Skeletal muscle cell (primary cell): Measurements from ENCODE around the gene IFIT1B.
A peak's percentile ranks its signal among the peaks of the same experiment; 100 is the strongest.
"Not testable (repeated sequence)": the region's sequence is repeated elsewhere in the genome, so short reads cannot be mapped to it uniquely, and the experiment has no call there.

Source experiments
- DNase-seq: peaks from one replicate; pipeline ENCODE4 v3.0.0-alpha.2; 2010; ENCODE audit warnings: low read depth
- H3K4me3 ChIP-seq: 2 replicates; pipeline ENCODE4 v1.5.1; 2011; ENCODE audit warnings: low read depth, mild to moderate bottlenecking, control low read depth, low read length, moderate library complexity

Gene IFIT1B, protein sequence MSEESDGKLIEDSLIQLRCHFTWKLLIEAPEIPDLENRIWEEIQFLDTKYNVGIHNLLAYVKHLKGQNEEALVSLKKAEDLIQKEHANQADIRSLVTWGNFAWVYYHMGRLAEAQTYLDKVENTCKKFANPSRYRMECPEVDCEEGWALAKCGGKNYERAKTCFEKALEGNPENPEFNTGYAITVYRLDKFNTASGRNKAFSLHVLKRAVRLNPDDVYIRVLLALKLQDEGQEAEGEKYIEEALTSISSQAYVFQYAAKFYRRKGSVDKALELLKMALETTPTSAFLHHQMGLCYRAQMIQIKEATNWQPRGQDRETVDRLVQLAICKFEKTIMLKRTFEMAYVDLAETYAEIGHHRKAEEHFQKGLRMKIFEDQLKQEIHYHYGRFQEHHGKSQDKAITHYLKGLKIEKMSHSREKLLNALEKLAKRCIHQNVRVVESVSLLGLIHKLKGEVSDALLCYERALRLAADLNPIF

DNA sequence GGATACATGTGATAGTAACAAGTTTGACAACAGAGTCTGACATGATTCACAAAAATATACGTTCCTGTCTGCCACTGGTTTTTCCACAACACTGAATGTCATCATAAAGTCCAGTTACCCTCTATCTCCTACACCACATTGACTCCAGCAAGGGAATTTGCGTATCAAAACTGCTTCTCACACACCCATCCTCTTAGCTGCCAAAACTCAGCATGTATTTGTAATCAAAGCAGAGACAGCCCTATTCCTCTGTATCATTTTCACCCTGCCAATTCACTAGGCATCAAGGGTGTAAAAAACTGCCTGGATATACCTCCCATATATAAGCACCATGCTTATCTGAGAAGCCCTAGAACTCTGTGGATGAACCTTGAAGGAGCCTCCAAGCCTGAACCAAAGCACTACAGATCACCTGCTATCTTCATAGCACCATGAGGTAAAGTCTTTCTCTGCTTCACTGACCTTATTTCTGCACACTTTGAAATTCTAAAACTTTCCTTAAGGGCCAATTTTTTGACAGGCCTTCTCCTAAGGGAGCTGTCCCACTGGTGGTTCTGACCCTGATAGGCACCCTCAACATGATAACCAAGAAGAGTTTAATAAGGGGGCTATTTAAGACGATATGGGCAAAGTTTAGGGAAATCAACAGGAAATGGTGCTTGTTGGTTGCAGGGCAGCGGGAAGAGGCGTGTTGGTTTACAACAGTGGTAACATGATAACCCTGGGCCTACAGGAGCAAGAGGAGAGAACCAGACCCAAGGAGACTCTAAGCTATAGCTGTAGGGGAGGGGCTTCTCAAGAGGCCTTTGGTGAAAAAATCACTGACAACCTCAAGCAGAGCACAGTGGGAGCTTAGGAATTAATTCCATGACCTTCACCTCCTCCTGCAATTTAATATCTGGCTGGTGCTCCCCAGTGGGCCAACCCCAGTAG is at the start of gene IFIT1B:
Gene IFIT1B (plus strand): TSS at position 352 of the 933 bp plus-strand sequence. CDS start 80 bp downstream, at position 432.
- DNase-seq: no peak
- no peak within 1 kb of the TSS for H3K4me3 ChIP-seq

DNA sequence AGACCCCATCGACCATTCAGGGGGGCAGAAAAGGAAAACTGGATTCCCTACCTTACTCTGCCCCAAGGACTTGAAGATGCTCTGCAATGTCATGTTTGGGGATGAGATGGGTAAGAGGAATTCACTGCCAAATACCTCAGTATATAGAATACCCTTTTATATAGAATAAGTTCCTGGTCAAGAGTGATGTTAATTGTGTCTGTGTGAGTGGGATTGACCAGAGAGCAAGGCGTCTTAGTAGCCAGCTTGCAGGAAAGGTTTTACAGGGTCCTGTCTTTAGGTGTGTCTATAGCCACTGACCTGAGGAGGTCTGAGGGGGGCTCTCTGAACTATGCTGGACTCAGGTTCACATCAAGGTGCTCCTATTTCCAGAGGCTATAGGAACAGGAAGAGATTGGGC is 48.7 kb upstream of the IFIT1B start:
- no peak overlapping the region for H3K4me3 ChIP-seq
- no peak for DNase-seq

DNA sequence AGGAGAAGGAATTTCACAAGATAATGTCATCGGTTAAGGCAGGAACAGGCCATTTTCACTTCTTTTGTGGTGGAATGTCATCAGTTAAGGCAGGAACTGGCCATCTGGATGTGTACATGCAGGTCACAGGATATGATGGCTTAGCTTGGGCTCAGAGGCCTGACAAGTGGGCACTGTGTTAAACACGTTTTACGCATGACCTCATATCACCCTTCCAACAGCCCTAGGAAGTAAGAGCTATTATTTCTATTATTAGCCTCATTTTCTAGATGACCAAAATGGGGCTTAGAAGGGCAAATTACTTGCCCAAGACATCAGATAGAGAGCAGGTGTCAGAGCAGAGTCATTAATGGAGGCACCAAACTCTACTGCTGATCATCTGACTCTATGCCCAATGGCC is 47.8 kb upstream of the IFIT1B start:
- DNase-seq, H3K4me3 ChIP-seq: not testable (repeated sequence)

DNA sequence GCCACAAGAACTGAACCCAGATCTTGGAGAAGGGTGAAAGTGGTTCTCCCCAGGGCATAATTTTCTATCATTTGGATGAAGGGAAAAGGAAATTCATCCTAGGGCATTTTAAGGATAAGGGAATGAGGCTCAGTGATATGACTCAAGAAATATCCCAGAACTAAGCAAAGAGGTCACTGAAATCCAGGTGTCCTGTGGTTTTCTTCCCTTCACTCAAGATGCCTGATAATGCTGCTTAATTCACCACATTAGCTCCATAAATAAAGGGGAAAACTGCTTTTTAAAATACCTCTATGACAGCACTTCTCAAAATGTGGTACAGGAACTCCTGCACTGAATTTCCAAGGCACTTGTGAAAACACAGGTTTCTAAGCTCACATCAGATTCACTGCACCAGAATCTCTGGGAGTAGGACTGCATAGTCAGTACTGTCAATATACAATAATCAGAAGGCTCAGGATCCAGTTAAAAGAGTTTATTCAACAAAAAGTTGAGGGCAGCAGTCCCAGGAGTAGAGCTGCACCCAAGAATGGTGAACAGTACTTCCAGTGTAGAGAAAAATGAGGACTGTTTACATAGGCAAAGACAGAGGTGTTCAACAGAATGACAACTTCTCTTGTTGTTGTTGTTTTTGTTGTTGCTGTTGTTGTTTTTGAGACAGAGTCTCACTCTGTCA is 47.2 kb upstream of the IFIT1B start:
- H3K4me3 ChIP-seq: no peak overlapping the region
- DNase-seq: no peak

DNA sequence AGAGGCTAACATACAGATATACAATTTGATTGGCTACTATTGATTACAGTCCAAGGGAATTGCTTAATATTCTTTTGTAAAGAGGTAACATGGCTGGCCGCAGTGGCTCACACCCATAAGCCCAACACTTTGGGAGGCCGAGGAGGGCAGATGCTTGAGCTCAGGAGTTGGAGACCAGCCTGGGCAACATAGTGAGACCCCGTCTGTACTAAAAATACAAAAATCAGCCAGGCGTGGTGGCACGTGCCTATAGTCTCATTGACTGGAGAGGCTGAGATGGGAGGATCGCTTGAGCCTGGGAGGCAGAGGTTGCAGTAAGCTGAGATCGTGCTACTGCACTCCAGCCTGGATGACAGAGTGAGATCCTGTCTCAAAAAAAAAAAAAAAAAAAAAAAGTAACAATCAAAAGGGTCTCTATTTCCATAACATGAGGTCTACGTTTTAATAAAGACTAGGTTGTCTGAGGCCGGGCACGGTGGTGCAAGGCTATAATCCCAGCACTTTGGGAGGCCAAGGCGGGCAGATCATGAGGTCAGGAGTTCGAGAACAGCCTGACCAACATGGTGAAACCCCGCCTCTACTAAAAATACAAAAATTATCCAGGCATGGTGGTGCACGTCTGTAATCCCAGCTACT is 46.3 kb upstream of the IFIT1B start:
- not testable (repeated sequence) for DNase-seq, H3K4me3 ChIP-seq

DNA sequence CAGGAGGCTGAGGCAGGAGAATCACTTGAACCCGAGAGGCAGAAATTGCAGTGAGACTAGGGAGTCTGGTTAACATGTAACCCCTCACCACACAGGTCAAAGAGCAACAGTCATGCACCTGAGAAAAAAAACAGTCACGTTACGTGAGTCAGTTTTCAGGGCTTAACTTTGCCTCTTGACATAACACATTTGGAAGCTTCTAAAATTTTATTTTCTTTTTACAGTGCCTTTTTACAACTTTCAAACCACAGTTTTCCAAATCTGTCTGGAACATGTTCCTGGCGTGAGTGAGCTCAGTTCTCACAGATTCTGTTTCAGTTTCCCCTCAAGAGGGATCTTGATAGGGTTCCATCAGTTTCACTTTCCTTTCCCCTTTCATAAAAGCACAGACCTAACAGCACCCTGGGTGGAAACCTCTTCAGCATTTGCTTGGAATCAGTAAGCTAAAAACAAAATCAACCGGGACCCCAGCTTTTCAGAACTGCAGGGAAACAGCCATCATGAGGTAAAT is 45.7 kb upstream of the IFIT1B start:
- H3K4me3 ChIP-seq: peak overlapping the region; percentile 39
- peak; percentile 63 for DNase-seq

DNA sequence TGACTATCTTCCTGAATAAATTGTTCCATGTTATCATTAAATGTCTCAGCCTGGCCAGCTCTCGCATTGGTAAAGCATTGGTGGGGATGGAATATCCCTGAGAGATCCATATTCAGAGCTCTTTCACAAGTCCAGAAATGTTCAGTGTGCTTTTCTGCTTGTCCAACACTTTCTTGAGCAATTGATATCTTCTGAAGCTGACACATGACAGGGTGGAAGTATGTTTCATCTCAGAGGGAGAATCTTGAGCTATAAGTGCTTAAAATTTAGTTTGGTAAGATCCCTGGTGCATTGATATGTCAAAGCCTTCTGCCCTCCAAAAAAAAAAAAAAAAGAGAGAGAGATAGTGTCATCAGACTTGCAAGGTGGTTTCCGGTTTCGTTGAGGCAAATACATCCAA is 42.6 kb upstream of the IFIT1B start:
- H3K4me3 ChIP-seq: no peak overlapping the region
- no peak for DNase-seq

DNA sequence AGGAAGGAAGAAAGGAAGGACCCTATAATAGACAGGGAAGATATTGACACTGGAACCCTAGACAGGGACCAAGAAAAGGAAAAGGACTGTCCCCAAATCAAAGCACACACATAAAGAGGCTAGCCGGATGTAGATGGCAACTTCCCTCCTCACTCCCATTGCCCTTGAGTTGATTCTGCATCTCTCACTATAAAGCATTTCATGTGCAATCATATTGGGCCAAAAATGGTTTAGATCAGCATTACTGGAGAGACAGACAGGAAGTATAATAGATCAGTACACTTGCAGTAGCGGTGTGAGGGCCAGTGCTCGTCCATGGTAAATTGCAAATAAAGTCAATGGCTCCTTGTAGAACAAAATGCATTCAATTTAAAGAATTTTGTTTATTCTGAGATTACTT is 41.6 kb upstream of the IFIT1B start:
- no peak overlapping the region for H3K4me3 ChIP-seq

DNA sequence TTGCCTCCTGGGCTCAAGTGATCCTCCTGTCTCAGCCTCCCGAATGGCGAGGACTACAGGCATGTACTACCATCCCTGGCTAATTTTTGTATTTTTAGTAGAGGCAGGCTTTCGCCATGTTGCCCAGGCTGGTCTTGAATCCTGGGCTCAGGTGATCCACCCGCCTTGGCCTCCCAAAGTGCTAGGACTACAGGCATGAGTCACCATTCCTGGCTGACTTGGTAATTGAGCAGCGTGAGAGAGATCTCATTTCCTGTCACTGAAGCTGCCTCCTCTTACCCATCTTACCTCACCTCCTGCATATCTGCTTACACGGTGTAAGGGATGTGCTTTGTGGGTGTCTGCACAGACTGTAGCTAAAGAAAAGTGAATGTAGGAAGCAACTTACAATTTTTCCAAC is 40.4 kb upstream of the IFIT1B start:
- DNase-seq: peak; percentile 53
- H3K4me3 ChIP-seq: no peak overlapping the region

More for the DNA sequence above, 41.6 kb upstream of the IFIT1B start:
- DNase-seq: no peak

DNA sequence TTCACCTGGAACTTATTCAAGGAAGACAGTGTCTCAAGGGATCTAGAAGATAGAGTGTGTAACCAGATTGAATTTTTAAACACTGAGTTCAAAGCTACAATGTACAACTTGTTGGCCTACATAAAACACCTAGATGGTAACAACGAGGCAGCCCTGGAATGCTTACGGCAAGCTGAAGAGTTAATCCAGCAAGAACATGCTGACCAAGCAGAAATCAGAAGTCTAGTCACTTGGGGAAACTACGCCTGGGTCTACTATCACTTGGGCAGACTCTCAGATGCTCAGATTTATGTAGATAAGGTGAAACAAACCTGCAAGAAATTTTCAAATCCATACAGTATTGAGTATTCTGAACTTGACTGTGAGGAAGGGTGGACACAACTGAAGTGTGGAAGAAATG is 39.1 kb upstream of the IFIT1B start:
- DNase-seq: no peak
- no peak overlapping the region for H3K4me3 ChIP-seq

DNA sequence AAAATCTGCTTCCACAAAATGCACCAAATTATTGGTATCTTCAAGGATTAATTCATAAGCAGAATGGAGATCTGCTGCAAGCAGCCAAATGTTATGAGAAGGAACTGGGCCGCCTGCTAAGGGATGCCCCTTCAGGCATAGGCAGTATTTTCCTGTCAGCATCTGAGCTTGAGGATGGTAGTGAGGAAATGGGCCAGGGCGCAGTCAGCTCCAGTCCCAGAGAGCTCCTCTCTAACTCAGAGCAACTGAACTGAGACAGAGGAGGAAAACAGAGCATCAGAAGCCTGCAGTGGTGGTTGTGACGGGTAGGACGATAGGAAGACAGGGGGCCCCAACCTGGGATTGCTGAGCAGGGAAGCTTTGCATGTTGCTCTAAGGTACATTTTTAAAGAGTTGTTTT is 38.0 kb upstream of the IFIT1B start:
- no peak for DNase-seq
- H3K4me3 ChIP-seq: no peak overlapping the region

DNA sequence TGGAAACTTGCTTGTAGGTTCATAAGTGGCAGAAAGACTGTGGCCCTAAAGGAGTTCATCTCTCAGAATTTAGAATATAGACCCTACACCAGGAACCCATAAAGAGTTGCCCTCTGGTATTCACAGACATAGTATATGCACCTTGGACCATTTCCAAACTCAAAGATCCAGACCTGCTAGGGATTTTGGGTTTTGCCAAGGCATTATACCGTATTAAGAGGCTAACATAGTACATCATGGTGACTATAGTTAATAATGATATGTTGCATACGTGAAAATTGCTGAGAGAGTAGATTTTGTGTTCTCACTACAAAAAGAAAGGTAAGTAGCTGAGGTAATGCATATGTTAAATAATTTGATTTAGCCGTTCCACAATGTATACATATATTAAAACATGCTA is 36.2 kb upstream of the IFIT1B start:
- DNase-seq: no peak

DNA sequence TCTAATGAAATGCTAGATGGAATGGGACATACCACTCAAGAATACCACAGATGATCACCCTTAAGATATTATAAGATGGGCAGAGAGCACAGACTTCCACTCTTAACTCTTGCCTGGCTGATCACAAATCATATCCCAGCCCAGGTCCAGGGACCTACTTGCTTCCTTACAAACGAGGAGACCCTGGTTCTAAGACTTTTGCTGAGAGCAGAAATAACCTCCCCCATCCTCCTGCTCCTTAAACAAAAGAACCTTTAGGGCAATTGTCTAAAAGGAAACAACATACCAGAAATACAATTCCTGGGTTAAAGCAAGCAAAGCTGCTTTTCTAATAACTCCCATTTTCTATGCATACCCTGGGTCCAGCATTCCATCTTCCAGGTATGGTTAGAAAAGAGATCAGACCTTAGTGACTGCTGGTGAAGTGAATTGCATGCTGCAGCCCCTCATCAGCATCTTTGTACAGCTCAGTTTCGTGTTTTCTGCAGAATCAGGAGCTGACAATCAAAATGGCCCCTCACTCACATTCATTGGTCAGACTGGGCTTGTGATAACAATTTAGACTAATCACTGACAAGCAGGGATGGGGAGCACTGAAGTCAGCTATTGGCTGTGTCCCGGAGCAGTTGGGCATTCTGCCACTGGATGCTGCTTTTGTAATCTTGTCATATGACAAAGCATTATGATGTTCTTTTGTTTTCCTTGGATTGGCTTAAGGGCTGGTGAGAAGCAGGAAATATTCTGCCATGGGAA is 35.5 kb upstream of the IFIT1B start:
- no peak overlapping the region for H3K4me3 ChIP-seq
- peak; percentile 69 for DNase-seq

More for the DNA sequence above, 36.2 kb upstream of the IFIT1B start:
- no peak overlapping the region for H3K4me3 ChIP-seq

DNA sequence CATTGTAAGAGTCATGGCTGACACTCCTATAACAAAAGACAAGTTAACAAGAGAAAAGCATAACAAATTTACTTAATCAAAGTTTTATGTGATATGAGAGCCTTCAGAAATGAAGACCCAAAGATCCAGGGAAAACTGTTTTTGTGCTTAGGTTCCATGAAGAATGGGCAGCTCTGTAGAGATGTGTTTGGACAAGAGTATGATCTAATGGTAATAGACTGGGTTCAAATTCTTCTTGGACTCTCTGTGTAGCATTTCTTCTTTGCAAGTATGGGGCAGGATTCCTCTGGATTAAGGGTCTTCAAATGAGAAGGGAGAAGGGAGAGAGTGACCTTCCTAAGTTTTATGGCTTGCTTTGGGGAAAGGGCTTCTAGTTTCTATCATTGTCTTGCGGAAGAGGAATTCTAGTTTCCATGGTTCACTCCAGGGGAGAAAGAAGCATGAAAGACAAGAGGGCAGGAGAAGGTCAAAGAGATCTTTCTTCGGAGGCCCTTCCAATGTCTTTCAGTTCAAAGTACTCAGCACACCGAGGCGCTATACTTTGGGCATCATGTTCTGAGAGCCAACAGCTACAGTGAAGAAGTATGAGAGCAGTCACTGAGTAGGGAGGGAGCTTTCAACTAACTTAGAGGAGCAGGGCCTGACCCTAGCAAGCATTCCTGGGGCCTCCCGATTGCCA is 34.6 kb upstream of the IFIT1B start:
- DNase-seq: no peak
- H3K4me3 ChIP-seq: no peak overlapping the region

DNA sequence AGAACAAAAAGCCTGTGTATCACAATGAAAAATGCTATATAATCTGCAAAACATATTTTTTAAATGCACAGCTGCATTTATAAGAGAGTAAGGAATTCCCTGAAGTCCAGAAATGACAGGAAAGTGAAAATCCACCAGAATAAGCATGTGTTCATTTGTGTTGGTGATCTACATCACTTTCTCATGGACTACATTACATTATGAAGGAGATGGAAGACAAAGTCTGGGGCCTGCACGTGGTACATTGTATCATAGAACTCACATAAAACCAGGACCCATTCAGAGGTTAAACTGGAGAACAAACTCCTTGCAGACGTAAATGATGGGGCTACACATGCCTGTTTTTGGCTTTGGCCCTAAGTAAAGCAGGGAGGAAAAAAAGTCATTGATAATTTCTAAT is 33.7 kb upstream of the IFIT1B start:
- DNase-seq: no peak
- H3K4me3 ChIP-seq: no peak overlapping the region

DNA sequence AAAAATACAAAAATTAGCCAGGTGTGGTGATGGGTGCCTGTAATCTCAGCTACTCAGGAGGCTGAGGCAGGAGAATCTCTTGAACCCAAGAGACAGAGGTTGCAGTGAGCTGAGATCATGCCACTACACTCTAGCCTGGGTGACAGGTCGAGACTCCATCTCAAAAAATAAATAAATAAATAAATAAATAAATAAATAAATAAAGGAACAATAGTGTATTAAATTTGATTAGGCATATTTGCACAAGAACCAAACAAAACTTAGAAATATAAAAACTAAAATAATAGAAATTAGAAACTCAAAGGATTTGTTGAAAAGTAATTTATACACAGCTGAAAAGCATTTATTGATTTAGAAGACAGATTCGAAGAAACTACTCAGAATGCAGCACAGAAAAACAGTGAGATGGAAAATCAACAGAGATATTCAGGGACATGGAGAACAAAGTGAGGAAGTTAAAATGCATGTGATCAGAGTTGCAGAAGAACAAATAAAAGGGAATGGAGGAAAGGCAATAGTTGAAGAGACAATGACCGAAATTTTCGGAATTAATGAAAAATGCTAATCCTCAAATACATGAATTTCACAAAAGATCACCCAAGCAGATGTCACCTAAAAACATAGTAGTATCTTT is 32.4 kb upstream of the IFIT1B start:
- no peak overlapping the region for H3K4me3 ChIP-seq
- no peak for DNase-seq

DNA sequence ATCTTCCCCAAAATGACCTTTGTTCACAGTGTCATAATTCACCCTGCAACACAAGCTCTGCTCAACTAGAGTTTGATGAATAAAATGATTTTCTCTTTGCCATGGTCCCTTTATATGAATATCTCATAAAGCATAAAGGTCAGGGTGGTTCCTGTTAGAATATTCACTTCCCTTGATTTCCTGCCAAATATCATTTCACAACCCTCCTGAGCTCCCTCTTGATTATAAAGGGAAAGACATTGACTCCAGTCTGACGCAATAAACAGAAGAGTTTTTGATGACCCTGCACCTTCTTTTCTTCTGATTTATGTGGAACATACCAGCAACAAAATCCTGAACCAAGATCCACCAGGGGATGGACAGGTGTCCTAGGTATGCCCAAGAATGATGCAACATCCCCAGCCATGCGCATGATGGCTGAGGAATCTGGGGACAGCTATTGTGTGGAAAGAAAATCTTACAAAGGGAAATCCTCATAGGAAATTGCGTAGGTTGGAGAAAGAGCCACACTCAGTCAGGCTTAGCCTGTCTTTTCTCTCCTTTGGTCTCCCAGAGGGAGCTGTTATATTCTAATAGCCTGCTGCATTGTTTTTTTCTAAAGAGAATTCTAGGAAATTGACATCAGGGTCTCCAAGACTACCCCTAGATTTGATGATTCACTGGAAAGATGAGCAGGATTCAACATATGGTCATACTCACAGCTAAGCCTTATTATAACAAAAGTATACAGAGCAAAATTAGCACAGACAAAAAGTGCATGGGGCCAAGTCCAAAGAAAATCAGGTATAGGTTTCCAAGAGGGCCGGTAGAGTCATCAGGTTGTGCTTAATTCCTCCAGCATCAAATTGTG is 31.2 kb upstream of the IFIT1B start:
- no peak overlapping the region for H3K4me3 ChIP-seq
- DNase-seq: no peak
